Prostate gland (tissue), 2 donors: ENCODE results near the gene IBA57. TPM values are rescaled to one million over a fixed set of nuclear protein-coding genes. Genes with fewer than 3 reads are reported as not detected.

ENCODE experiments used
- small RNA-seq, 2 donors: library from RNA; depleted of rRNA; stranded (forward); fragments of <200 nt; gene quantifications; one replicate each; pipeline ENCODE3, GENCODE V24; 2016
- total RNA-seq, 2 donors: library from RNA; depleted of rRNA; stranded (reverse); fragments of >200 nt; gene quantifications; one replicate each; pipeline ENCODE4 v1.1.0, GENCODE V29; 2016

IBA57 gene
- total RNA-seq, 2 donors from 2014 or later = 5.6 to 17.4 TPM

Small RNA genes lying within 50 kb of the gene (small RNA-seq; reads per million reads assigned to genes)
- gene AL359510.1 = 0 reads per million in 2 donors

Other genes starting within 250 kb of the IBA57 start
- 1 to 10 TPM; 1.4 to 2.0 TPM for gene WNT9A, start 217.9 kb upstream of the IBA57 start, total RNA-seq
- gene WNT3A, start 158.8 kb upstream of the IBA57 start, total RNA-seq = 1 to 10 TPM; 2.4 to 4.8 TPM
- 100 to 1,000 TPM; 478 to 512 TPM for gene ARF1, start 83.1 kb upstream of the IBA57 start, total RNA-seq
- 10 to 100 TPM; 23.5 TPM for gene C1orf35, start 62.5 kb upstream of the IBA57 start, total RNA-seq
- 100 to 1,000 TPM; 120 to 136 TPM for gene MRPL55, start 56.5 kb upstream of the IBA57 start, total RNA-seq
- 100 to 1,000 TPM; 250 to 458 TPM for gene GUK1, start 25.5 kb upstream of the IBA57 start, total RNA-seq
- 1 to 10 TPM; 1.9 to 4.1 TPM for gene GJC2, start 15.9 kb upstream of the IBA57 start, total RNA-seq
- gene OBSCN, start 42.2 kb downstream of the IBA57 start, total RNA-seq = 10 to 100 TPM; 34.3 to 45.2 TPM
- 10 to 100 TPM; 35.3 to 36.2 TPM for gene TRIM11, start 241.0 kb downstream of the IBA57 start, total RNA-seq